GM18951 (cell line): ENCODE results near the gene KRT10.

Experiments
- POLR2A ChIP-seq: IDR thresholded peaks from 4 replicates; pipeline ENCODE4 v1.6.1; 2011; ENCODE audit warnings: mild to moderate bottlenecking; ENCODE audit not compliant: insufficient read length, insufficient read depth; ENCODE audit errors: extremely low read depth
- in situ Hi-C: fragments of 300-500 bp; cut with MboI; formaldehyde crosslinking; loops from one replicate; pipeline ENCODE4 v1.12.0; 2022; ENCODE audit warnings: low sequenced_read_pairs, mixed read lengths, inconsistent platforms; ENCODE audit not compliant: unreplicated experiment

The KRT10 gene

DNA sequence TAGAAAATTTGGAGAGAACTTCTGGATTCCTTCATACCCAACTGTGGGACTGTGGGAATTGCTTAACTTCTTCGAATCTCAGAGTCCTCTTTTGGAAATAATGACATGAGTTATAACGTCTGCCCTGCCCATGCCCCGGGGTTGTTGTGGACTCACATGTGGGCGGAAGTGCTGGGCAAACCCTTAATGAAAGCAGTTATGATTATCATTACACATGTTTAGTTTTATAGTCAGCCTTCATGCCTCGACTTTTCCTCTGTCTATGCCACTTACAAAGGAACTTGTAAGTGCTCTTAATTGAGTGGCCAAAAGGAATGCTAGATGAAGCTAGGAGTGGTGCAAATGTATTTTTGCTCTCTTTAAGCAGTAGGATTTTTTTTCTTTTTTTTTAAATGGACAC is 44.0 kb downstream of the KRT10 start:
- in situ Hi-C loops, result no loop called here
- no peak for TF ChIP-seq POLR2A

DNA sequence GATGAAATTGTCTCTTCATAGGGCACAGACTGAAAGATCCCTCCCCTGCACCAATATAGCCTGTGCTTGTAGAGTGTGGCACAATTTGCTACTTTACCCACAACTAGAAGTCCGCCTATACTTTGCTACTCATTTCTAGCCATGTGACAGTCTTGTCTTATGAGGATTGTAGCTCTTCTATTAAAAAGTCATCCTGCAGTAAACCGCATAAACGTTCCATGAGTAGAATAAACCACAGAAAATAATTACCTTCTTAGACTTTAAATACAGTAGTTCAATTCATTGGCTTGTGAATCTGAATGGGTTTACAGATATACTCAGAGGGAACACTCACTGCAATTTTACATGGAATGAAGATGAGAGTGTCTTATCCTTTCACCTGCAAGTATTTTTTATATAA is 44.4 kb downstream of the KRT10 start:
- no peak for TF ChIP-seq POLR2A
- in situ Hi-C loops, result no loop called here

DNA sequence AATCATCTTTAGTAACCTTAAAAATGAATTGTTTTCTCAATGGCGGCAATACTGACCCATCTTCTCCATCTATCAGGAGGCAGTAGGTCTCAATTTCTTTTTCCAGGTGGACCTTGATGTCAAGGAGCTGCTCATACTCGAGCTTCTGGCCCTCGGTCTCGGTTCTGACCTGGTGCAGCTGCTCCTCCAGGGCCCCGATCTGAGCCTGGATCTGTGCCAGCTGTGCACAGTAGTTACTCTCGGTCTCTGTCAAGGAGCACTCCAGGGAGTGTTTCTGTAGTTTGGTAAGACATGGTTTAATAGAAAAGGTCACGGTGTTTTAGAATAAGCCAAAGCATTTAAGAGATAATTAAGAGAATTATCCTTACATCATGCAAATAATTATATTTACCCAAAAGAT is 45.0 kb downstream of the KRT10 start:
- in situ Hi-C loops, result no loop called here
- TF ChIP-seq POLR2A, result no peak

DNA sequence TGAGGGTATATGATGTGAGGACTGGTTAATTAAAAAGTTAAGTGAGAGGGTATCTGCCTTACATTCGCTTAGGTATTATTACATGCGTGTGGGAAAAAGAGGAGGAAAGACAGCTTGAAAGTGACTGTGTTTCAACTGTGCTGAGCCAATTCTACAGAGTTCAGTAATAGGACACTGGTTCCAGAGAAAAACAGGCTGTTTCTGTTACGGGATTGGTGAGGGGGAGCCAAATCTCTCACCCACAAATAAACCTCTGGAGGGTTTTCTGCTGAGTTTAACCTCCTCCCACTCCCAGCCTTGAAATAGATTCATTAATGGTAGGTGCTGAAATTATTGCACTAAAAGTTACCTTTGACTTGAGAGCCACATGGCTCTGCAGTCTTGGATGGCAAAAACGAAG is 46.5 kb downstream of the KRT10 start:
- in situ Hi-C loops, result no loop called here
- no peak for TF ChIP-seq POLR2A

DNA sequence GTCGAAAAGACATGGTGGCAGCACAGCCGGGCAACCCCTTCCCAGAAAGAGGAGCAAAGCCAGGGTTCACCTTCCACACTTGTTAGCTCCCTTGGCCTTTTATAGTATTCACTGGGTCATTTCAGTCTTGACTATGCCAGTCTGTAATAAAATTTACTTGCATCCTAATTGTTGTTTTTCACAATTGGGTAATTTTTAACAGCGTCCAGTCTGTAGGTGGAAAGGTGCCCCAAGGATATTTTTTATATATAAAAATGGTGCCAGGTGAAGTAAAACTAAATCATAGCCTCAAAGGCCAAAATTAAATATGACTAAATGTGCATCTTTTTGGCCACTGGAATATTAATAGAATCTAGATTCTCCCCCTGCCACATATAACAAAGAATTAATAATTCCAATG is 50.3 kb downstream of the KRT10 start, which contains the start of gene KRT26:
Gene KRT26, minus strand, starts transcription at position 101 of the 400 bp plus-strand sequence. Its CDS starts 88 bp downstream, at position 13.
- in situ Hi-C loops, result no loop called here
- TF ChIP-seq POLR2A, result no peak
